ENCODE results near the gene GSTA5.

DNA sequence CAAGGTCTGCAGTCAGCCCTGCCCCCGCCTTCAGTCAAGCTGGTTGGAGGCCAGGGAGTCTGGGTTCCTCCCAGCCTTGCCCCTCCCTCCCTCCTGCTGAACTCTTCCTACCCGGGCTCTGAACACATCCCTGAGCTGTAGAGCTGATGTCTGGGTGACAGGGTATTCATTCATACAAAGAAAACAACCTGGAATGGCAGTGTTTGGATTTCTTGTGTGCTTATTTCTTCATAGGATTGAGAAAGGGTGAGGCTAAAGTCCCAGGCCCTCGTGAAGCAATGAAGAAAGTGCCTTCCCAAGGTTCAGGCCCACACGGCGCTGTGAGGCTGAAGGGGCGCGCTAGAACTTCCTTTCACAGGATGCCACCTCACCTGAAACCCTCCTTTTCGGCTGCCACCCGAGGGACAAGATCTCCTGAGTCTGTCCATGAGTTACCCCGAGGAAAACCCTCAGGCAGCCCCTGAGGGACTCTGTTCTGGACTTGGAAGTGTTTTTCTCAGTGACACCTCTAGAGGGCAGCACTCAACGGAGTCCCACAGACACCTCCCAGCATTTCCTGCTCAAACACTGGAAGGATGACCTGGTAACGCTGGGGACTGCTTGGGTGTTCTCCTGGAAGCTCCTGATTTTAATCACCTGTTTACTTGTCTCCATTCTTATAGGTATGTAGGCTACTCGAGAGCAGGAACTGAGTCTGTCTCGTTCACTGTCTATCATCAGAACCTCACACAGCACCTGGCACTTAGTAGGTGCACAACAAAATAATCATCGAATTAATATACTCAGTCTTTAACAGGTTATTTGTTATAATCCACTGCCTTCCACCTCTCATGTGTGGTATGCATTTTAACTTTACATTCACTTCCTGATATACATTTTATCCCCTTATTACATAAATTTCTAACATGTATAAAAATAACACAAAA, 25.2 kb downstream of the GSTA5 start:
- TF ChIP-seq, protein P1, sequence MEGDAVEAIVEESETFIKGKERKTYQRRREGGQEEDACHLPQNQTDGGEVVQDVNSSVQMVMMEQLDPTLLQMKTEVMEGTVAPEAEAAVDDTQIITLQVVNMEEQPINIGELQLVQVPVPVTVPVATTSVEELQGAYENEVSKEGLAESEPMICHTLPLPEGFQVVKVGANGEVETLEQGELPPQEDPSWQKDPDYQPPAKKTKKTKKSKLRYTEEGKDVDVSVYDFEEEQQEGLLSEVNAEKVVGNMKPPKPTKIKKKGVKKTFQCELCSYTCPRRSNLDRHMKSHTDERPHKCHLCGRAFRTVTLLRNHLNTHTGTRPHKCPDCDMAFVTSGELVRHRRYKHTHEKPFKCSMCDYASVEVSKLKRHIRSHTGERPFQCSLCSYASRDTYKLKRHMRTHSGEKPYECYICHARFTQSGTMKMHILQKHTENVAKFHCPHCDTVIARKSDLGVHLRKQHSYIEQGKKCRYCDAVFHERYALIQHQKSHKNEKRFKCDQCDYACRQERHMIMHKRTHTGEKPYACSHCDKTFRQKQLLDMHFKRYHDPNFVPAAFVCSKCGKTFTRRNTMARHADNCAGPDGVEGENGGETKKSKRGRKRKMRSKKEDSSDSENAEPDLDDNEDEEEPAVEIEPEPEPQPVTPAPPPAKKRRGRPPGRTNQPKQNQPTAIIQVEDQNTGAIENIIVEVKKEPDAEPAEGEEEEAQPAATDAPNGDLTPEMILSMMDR (IDR thresholded peaks at IDR 0.05 in 2 of 3, conservative IDR thresholded peaks at IDR 0.05 in 1 of 3; ENCODE audit: borderline replicate concordance in 1 of 3, insufficient read depth in 1 of 3, low read depth in 2 of 3, low read length in 2 of 3), result peak; percentile 49 to 72 (median 71); a peak in 5 of 6 replicates
- TF ChIP-seq, protein P2, sequence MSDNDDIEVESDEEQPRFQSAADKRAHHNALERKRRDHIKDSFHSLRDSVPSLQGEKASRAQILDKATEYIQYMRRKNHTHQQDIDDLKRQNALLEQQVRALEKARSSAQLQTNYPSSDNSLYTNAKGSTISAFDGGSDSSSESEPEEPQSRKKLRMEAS (IDR thresholded peaks at IDR 0.05), result no peak
- no peak for TF ChIP-seq ZFX (IDR thresholded peaks at IDR 0.05)
- TF ChIP-seq ELF1 (IDR thresholded peaks at IDR 0.05; ENCODE audit: borderline replicate concordance, low read depth), result no peak
- no peak for TF ChIP-seq EGR1 (IDR thresholded peaks at IDR 0.05; ENCODE audit: low read depth)
- TF ChIP-seq, protein P3, sequence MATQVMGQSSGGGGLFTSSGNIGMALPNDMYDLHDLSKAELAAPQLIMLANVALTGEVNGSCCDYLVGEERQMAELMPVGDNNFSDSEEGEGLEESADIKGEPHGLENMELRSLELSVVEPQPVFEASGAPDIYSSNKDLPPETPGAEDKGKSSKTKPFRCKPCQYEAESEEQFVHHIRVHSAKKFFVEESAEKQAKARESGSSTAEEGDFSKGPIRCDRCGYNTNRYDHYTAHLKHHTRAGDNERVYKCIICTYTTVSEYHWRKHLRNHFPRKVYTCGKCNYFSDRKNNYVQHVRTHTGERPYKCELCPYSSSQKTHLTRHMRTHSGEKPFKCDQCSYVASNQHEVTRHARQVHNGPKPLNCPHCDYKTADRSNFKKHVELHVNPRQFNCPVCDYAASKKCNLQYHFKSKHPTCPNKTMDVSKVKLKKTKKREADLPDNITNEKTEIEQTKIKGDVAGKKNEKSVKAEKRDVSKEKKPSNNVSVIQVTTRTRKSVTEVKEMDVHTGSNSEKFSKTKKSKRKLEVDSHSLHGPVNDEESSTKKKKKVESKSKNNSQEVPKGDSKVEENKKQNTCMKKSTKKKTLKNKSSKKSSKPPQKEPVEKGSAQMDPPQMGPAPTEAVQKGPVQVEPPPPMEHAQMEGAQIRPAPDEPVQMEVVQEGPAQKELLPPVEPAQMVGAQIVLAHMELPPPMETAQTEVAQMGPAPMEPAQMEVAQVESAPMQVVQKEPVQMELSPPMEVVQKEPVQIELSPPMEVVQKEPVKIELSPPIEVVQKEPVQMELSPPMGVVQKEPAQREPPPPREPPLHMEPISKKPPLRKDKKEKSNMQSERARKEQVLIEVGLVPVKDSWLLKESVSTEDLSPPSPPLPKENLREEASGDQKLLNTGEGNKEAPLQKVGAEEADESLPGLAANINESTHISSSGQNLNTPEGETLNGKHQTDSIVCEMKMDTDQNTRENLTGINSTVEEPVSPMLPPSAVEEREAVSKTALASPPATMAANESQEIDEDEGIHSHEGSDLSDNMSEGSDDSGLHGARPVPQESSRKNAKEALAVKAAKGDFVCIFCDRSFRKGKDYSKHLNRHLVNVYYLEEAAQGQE (IDR thresholded peaks at IDR 0.05; ENCODE audit: low read depth), result no peak
- no peak for TF ChIP-seq CEBPB (IDR thresholded peaks at IDR 0.05; ENCODE audit: low read depth)
- TF ChIP-seq POLR2A (IDR thresholded peaks at IDR 0.05; ENCODE audit: borderline replicate concordance, extremely low read depth, insufficient read depth, insufficient read length), result no peak
- TF ChIP-seq, protein P4, sequence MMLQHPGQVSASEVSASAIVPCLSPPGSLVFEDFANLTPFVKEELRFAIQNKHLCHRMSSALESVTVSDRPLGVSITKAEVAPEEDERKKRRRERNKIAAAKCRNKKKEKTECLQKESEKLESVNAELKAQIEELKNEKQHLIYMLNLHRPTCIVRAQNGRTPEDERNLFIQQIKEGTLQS (IDR thresholded peaks at IDR 0.05), result no peak
- TF ChIP-seq FOSL1 (IDR thresholded peaks at IDR 0.05; ENCODE audit: low read depth), result no peak
- peak; percentile 53 for TF ChIP-seq RAD21 (IDR thresholded peaks at IDR 0.05; ENCODE audit: low read depth)
- TF ChIP-seq EZH2phosphoT487 (IDR thresholded peaks at IDR 0.05; ENCODE audit: borderline replicate concordance), result no peak
